ENCODE measurements around the gene POLA2.
"Not testable (repeated sequence)": the region's sequence is repeated elsewhere in the genome, so short reads cannot be mapped to it uniquely, and the experiment has no call there.

The POLA2 gene

DNA sequence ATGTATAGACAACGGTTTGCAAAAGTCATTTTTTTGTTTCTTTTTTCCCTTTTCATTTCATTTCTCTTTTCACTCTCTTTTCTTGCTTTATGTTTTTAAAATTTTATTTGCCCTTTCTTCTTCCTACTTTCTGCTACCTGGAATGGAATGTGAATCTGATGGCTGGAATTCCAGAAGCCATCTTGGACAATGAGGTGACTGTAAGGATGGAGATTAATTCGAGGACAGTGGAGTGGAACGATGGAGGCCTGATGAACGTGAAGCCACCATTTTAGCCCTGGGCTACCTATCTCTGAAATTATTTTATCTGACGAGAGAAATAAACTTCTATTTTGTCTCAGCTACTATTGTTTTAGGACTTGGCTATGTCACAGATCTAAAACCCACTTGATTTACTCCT, 2.8 kb upstream of the POLA2 start:
- Mint-ChIP-seq H3K4me3 (no peak overlapping the region), H3K9me3 (no peaks in the 10 kb centered on the region), H3K36me3 (no peaks in the 10 kb centered on the region), H3K27me3 (no peaks in the 10 kb centered on the region), H3K4me1 (peaks cover 10% of the 10 kb centered on the region), H3K27ac (no peak overlapping the region)
- ATAC-seq (ENCODE audit: low read depth) (no peak), DNase-seq (ENCODE audit: low spot score in 2 of 2) (no peak)

DNA sequence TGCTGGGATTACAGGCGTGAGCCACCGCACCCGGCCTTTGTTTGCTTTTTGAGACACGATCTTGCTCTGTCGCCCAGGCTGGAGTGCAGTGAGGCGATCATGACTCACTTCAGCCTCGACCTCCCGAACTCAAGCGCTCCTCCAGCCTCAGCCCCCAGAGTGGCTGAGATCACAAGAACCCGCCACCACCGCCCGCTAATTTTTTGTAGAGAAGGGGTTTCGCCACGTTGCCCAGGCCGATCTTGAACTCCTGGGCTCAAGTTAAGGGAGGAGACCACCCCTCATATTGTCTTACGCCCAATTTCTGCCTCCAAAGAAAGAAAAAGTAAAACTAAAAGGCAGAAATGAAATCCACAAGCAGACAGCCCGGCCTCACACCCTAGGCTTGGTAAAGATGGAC, 1.5 kb upstream of the POLA2 start:
- no peak for ATAC-seq (ENCODE audit: low read depth)
- peaks cover 15% of the 10 kb centered on the region for H3K4me1 Mint-ChIP-seq
- H3K27ac Mint-ChIP-seq: no peak overlapping the region

DNA sequence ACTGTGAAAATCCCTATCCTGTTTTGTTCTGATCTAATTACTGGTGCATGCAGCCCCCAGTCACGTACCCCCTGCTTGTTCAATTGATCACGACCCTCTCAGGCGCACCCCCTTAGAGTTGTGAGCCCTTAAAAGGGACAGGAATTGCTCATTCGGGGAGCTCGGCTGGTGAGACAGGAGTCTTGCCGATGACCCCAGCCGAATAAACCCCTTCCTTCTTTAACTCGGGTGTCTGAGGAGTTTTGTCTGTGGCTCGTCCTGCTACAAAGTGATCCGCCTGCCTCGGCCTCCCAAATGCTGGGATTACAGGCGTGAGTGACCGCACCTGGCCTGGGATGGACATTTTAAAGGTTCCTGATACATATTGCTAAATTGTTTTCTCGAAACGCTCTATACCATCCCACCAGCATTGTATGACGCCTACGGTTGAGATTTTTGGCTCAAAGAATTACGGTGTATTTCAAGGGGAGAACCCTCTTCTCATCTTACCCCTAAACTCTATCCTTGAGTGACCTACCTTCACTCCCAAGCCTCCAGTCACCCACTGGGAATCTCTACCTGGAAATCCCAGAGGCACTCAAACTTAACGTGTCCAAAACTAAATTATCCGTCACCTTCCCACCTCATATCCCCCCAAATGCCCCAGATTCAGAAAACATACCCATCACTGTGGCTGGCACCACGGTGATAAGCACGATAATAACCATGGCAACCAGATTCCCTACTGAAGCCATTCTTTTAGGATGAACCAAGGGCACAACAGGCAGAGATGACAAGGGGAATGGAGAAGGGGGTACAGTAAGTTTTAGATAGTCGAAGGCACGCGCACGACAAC, 789 bp upstream of the POLA2 start:
- DNase-seq (ENCODE audit: low spot score in 2 of 2) (no peak), ATAC-seq (ENCODE audit: low read depth) (peak; percentile 31)
- H3K27ac Mint-ChIP-seq: peak overlapping the region; percentile 83
- H3K4me1 Mint-ChIP-seq: peaks cover 17% of the 10 kb centered on the region
- H3K4me3 Mint-ChIP-seq: peak overlapping the region; percentile 74
- peaks cover 8% of the 10 kb centered on the region for H3K36me3 Mint-ChIP-seq
- H3K27me3 Mint-ChIP-seq: no peaks in the 10 kb centered on the region
- H3K9me3 Mint-ChIP-seq: no peaks in the 10 kb centered on the region

More for the DNA sequence above, 1.5 kb upstream of the POLA2 start:
- H3K36me3 Mint-ChIP-seq: peaks cover 4% of the 10 kb centered on the region
- no peak for DNase-seq (ENCODE audit: low spot score in 2 of 2)
- no peak overlapping the region for H3K4me3 Mint-ChIP-seq
- no peaks in the 10 kb centered on the region for H3K9me3 Mint-ChIP-seq
- no peaks in the 10 kb centered on the region for H3K27me3 Mint-ChIP-seq

DNA sequence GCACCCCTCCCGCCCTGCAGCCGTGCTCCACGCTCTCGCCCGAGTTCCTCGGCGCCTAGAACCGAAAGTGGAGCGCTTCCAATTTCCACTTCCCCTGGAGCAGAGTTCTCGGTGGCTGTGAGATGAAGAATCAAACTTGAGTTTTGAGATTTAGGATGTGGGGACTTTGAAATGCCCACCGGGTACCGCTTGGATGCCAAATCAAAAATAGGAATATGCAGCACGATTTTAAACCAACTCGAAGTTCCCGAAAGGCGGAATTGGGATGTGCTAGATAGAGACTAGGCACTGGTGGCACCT, 569 bp downstream of the POLA2 start:
- peak overlapping the region; percentile 83 for H3K27ac Mint-ChIP-seq
- H3K27me3 Mint-ChIP-seq: no peaks in the 10 kb centered on the region
- H3K36me3 Mint-ChIP-seq: peaks cover 11% of the 10 kb centered on the region
- peak overlapping the region; percentile 74 for H3K4me3 Mint-ChIP-seq
- peaks cover 19% of the 10 kb centered on the region for H3K4me1 Mint-ChIP-seq
- no peak for DNase-seq (ENCODE audit: low spot score in 2 of 2)
- no peak for ATAC-seq (ENCODE audit: low read depth)
- no peaks in the 10 kb centered on the region for H3K9me3 Mint-ChIP-seq

DNA sequence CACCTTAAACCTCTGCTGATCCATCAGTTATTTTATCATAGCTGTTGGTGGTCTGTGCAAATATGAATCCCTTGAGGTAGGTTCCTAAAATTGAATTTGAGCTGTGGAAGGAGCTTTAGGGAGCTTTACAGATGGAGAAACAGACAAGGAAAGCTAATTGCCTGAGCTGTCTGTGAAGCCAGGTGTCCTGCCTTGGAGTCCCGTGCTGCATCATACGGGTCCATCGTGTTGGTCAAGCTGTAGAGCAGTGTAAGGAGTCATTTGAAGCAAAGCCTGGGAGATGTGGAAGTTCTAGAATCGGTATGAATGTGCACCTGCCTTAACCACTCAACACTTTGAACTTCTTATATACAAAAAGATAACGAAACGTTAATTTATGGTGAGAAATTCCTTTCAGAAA, 1.0 kb downstream of the POLA2 start:
- peak overlapping the region; percentile 74 for H3K4me3 Mint-ChIP-seq
- H3K27ac Mint-ChIP-seq: peak overlapping the region; percentile 83
- ATAC-seq (ENCODE audit: low read depth) (no peak), DNase-seq (ENCODE audit: low spot score in 2 of 2) (no peak)
- no peaks in the 10 kb centered on the region for H3K27me3 Mint-ChIP-seq
- H3K36me3 Mint-ChIP-seq: peaks cover 11% of the 10 kb centered on the region
- peaks cover 19% of the 10 kb centered on the region for H3K4me1 Mint-ChIP-seq
- no peaks in the 10 kb centered on the region for H3K9me3 Mint-ChIP-seq

DNA sequence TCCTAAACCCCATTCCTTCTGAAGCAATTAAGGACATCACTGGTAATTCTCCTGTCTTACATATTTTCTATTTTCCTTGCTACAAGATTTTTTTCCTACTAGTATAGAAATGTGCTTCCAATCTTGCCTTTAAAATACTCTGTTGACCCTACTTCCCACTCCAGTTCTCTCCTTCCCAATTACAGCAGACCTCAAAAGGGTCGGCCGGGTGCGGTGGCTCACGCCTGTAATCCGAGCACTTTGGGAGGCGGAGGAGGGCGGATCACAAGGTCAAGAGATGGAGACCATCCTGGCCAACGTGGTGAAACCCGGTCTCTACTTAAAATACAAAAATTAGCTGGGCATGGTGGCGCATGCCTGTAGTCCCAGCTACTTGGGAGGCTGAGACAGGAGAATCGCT, 3.0 kb downstream of the POLA2 start:
- ATAC-seq (ENCODE audit: low read depth); H3K27ac Mint-ChIP-seq; H3K27me3 Mint-ChIP-seq; DNase-seq (ENCODE audit: low spot score in 2 of 2); H3K4me3 Mint-ChIP-seq; H3K9me3 Mint-ChIP-seq: not testable (repeated sequence)
- H3K36me3 Mint-ChIP-seq: peaks cover 12% of the 10 kb centered on the region
- peaks cover 19% of the 10 kb centered on the region for H3K4me1 Mint-ChIP-seq

DNA sequence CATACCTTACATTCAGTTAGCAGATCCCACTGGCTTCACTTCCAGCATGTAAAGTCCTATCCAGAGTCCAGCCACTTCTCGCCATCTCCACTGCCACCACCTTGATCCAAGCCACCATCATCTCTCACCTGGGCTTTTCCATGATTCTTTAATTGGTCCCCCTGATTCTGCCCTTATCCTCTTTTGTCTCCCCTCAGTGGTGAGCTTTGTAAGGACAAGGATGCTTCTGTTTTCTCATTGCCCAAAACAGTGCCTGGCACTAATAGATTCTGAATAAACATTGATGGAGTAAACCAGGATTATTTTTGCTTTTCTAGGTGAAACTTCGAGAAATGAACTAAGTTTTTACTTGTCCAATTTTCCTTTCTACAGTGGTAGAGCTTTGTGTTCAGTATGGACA, 4.4 kb downstream of the POLA2 start:
- no peak overlapping the region for H3K27ac Mint-ChIP-seq
- ATAC-seq (ENCODE audit: low read depth): no peak
- no peaks in the 10 kb centered on the region for H3K9me3 Mint-ChIP-seq
- H3K36me3 Mint-ChIP-seq: peaks cover 19% of the 10 kb centered on the region
- no peaks in the 10 kb centered on the region for H3K27me3 Mint-ChIP-seq
- DNase-seq (ENCODE audit: low spot score in 2 of 2): peak in 1 of 2 donors; percentile 19
- H3K4me3 Mint-ChIP-seq: no peak overlapping the region
- peaks cover 18% of the 10 kb centered on the region for H3K4me1 Mint-ChIP-seq

DNA sequence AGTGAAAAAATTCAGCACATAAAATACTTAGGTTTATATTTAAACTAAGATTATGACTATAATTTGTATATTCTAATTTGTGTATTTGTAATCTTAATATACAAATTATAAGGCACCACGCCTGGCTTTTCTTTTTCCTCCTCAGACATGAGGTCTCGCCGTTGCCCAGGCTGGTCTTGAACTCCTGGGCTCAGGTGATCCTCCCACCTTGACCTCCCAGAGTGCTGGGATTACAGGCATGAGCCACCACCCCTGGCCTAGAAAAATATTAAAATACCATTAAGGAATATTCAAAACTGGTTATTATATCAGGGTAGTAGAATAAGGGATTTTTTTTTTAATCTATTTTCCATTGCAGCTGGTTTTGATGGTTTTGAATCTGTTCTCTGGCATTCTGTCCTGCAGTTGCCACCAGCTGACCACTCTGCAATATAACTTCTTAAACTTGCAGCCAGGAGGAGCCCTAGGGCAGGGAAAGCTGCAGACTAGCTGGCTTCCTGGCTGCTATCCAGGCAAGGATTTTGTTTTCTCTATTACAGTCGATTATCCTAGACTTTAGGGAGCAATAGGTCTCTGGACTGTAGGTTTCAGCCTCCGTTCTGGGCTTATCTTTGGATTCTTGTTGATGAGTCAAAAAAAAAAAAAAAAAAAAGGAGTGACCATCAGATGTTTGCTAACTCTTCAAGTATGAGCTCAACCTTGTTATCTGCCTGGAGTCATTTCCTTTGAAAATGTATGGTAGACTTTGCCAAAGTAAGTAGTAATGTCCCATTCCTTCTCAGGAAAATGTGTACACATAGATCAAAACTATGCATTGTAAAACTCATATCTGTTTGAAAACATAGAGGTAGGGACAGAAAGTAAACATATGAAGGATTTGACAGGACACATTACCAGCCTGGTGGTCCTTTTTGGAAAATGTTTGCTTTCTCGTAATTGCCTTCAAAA, 13.2 kb downstream of the POLA2 start:
- no peak overlapping the region for H3K4me3 Mint-ChIP-seq
- H3K36me3 Mint-ChIP-seq: peaks cover 12% of the 10 kb centered on the region
- H3K9me3 Mint-ChIP-seq: no peaks in the 10 kb centered on the region
- DNase-seq (ENCODE audit: low spot score in 2 of 2) (peak in 1 of 2 donors; percentile 18), ATAC-seq (ENCODE audit: low read depth) (peak; percentile 66)
- H3K27me3 Mint-ChIP-seq: no peaks in the 10 kb centered on the region
- H3K27ac Mint-ChIP-seq: no peak overlapping the region
- no peaks in the 10 kb centered on the region for H3K4me1 Mint-ChIP-seq

DNA sequence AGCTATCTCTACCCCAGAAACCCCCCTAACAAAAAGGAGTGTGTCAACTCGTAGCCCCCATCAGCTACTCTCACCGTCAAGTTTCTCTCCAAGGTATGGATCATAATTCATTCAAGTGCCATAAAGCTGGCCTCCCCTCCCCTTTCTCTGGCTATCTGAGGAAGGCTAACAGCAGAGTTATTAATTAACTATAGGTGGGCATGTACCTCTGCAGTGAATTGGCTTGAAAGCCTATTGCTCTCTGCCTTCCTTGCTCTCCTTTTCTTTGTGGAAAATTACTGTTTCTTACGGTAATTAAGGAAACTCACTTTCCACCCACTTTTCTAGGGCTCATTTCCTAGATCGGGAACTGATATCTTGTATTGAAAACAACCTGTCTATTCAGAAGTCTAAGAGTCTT, 14.1 kb downstream of the POLA2 start:
- H3K36me3 Mint-ChIP-seq: peaks cover 6% of the 10 kb centered on the region
- H3K27ac Mint-ChIP-seq: no peak overlapping the region
- H3K9me3 Mint-ChIP-seq: no peaks in the 10 kb centered on the region
- no peaks in the 10 kb centered on the region for H3K27me3 Mint-ChIP-seq
- no peak for DNase-seq (ENCODE audit: low spot score in 2 of 2)
- no peak for ATAC-seq (ENCODE audit: low read depth)
- no peaks in the 10 kb centered on the region for H3K4me1 Mint-ChIP-seq
- no peak overlapping the region for H3K4me3 Mint-ChIP-seq

DNA sequence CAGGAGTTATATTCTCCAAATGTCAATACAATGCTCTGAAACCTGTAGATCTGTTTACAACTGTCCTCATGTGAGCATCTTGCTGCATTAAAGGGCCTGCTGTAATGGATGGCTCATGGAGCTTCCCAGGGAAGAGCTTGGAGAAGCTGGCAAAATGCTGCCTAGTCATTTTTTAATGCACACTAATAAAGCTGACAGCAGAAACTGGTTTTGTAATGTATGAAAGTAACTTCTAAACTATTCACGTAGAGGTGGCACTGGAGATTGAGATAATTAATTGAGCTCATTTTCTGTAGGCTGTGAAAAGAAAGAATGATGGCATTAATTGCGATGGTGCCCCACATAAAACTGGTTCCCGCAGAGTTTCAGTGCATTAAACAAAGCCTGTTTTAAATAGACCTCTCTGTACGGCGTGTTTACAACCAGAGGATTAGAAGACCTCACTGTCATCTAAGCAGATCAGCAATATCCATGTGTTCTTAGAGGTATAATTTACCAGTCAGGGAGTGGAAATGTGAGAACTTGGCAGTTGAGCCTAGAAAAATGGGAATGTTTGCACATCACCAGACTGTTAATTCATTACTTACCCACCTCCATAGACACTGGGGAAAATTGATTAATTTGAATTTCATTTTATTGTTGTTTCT, 16.0 kb downstream of the POLA2 start:
- no peak overlapping the region for H3K27ac Mint-ChIP-seq
- no peaks in the 10 kb centered on the region for H3K4me1 Mint-ChIP-seq
- H3K4me3 Mint-ChIP-seq: no peak overlapping the region
- peaks cover 12% of the 10 kb centered on the region for H3K36me3 Mint-ChIP-seq
- ATAC-seq (ENCODE audit: low read depth) (no peak), DNase-seq (ENCODE audit: low spot score in 2 of 2) (no peak)
- H3K9me3 Mint-ChIP-seq: no peaks in the 10 kb centered on the region
- no peaks in the 10 kb centered on the region for H3K27me3 Mint-ChIP-seq

DNA sequence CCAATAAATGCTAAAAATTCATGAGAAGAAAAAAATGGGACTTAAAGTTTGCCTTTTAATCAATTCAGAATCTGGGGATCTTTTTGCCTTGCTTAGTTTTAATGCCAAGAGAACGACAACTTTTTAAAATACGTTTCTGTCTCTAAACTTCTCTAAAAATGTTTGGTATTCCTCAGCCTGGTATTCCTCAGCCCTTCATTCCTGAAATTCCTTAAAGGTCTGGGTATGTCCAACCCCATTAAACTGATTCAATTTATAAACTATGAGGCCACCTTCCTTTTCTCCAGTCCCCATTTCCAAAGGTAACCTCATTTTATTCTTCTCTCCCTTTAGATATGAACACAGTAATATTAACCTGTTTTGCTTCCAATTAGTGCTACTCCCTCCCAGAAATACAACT, 16.6 kb downstream of the POLA2 start:
- peaks cover 12% of the 10 kb centered on the region for H3K36me3 Mint-ChIP-seq
- DNase-seq (ENCODE audit: low spot score in 2 of 2) (no peak), ATAC-seq (ENCODE audit: low read depth) (no peak)

DNA sequence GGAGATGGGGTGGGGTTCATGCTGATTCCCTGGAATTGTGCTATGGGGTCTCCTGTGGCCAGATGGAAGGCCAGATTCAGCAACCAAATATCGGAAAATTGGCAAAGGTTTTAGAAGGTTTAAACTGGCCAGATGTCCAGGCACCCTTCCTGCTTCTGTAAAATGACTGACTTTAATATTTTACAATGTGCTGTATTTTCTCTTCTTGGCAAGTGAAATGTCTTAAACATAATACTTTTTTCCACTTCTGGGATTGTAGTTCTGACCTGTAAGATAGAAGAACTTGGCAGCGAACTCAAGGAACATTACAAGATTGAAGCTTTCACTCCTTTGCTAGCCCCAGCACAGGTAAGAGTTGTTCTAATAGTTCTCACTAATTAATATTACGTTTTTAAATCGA, 17.5 kb downstream of the POLA2 start:
- ATAC-seq (ENCODE audit: low read depth): no peak
- Mint-ChIP-seq H3K36me3 (peaks cover 12% of the 10 kb centered on the region), H3K9me3 (no peaks in the 10 kb centered on the region), H3K4me1 (no peaks in the 10 kb centered on the region), H3K27ac (no peak overlapping the region), H3K27me3 (no peaks in the 10 kb centered on the region), H3K4me3 (no peak overlapping the region)
- no peak for DNase-seq (ENCODE audit: low spot score in 2 of 2)

More for the DNA sequence above, 16.6 kb downstream of the POLA2 start:
- H3K27ac Mint-ChIP-seq: no peak overlapping the region
- H3K27me3 Mint-ChIP-seq: no peaks in the 10 kb centered on the region
- no peak overlapping the region for H3K4me3 Mint-ChIP-seq
- H3K9me3 Mint-ChIP-seq: no peaks in the 10 kb centered on the region
- H3K4me1 Mint-ChIP-seq: no peaks in the 10 kb centered on the region

DNA sequence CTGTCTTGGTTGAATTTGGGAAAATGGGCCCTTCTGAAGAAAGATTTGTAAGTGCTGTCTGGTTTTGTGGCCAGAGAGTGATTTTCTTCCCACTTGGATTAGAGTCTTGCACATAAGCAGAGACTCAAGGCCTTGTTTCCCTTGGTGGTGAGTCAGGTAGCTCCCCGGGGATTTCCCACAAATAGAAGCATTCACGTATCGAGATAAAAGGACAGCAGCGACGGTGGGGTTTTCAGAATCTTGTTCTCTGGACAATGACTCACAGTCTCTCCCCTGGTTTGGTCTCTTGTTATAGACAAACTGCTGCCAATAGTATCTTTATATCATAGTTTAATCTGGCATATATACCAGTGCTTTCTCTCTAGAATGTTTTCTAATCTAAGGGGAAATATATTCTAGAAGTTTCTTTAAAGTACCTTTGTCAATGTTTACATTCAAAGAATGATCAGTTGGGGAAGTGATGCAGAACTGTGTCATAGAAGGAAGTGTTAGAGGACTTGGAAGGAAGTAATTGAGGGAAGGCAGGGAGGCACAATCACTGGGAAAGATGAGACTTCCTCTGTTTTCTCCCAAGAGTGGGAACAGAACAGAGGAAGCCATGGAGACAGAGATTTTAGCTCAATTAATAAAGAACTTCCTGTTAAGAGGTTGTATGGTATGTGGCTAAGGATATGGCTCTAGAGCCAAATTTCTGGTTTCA, 18.1 kb downstream of the POLA2 start:
- no peak for DNase-seq (ENCODE audit: low spot score in 2 of 2)
- no peak overlapping the region for H3K27ac Mint-ChIP-seq
- H3K4me1 Mint-ChIP-seq: no peaks in the 10 kb centered on the region
- no peak for ATAC-seq (ENCODE audit: low read depth)
- H3K4me3 Mint-ChIP-seq: no peak overlapping the region
- no peaks in the 10 kb centered on the region for H3K9me3 Mint-ChIP-seq
- peaks cover 12% of the 10 kb centered on the region for H3K36me3 Mint-ChIP-seq
- no peaks in the 10 kb centered on the region for H3K27me3 Mint-ChIP-seq

Measured in memory B cell (primary cell).